Keratinocyte (primary cell): ENCODE results near the gene CFAP77. TPM values are rescaled to one million over a fixed set of nuclear protein-coding genes. Genes with fewer than 3 reads are reported as not detected.

Experiments
- DNase-seq: peaks from one replicate; pipeline ENCODE4 v3.0.0-alpha.2; 2011; ENCODE audit warnings: low read depth, missing footprints, low spot score
- FAIRE-seq: peaks from 2 replicates; lab custom pipeline; 2011; peaks lifted over from hg19 to GRCh38; lab: Jason Lieb, UNC
- H2AFZ ChIP-seq: 2 replicates; pipeline ENCODE4 v1.6.0; 2012; ENCODE audit warnings: low read length, control low read depth, inconsistent platforms; ENCODE audit not compliant: control insufficient read depth
- H3K27ac ChIP-seq: 2 replicates; pipeline ENCODE4 v1.5.1; 2011; ENCODE audit warnings: low read length; ENCODE audit not compliant: control insufficient read depth, insufficient read depth
- H3K27me3 ChIP-seq: 3 replicates; pipeline ENCODE4 v1.6.0; 2011; ENCODE audit warnings: low read length; ENCODE audit not compliant: control insufficient read depth, insufficient read depth; ENCODE audit errors: extremely low read depth
- H3K36me3 ChIP-seq, 2 experiments: 2 replicates in 1 of 2; 3 replicates in 1 of 2; pipeline ENCODE4 v1.5.1; 2011; ENCODE audit warnings: low read length in 2 of 2, mild to moderate bottlenecking in 1 of 2; ENCODE audit not compliant: control insufficient read depth in 2 of 2, insufficient read depth in 2 of 2; ENCODE audit errors: extremely low read depth in 1 of 2
- H3K4me1 ChIP-seq: 3 replicates; pipeline ENCODE4 v1.5.1; 2011; ENCODE audit warnings: low read length; ENCODE audit not compliant: control insufficient read depth, insufficient read depth; ENCODE audit errors: extremely low read depth
- H3K4me2 ChIP-seq: 3 replicates; pipeline ENCODE4 v1.6.0; 2011; ENCODE audit warnings: low read depth, low read length; ENCODE audit not compliant: control insufficient read depth, insufficient read depth; ENCODE audit errors: extremely low read depth
- H3K4me3 ChIP-seq, 3 experiments: fragments of 200-600 bp in 1 of 3; sonication (generic) in 1 of 3; 2 replicates in 2 of 3; 3 replicates in 1 of 3; pipeline ENCODE4 v1.5.1; 2011 to 2016; ENCODE audit warnings: low read length in 3 of 3, mild to moderate bottlenecking in 3 of 3, control low read depth in 2 of 3, inconsistent platforms in 1 of 3, low read depth in 1 of 3, mixed read lengths in 1 of 3, mixed run types in 1 of 3, moderate library complexity in 1 of 3; ENCODE audit not compliant: control insufficient read depth in 2 of 3, insufficient read depth in 2 of 3; ENCODE audit errors: extremely low read depth in 1 of 3
- H3K79me2 ChIP-seq: 2 replicates; pipeline ENCODE4 v1.6.0; 2012; ENCODE audit warnings: low read length; ENCODE audit not compliant: control insufficient read depth, insufficient read depth
- H3K9ac ChIP-seq: 3 replicates; pipeline ENCODE4 v1.6.0; 2011; ENCODE audit warnings: low read length; ENCODE audit not compliant: control insufficient read depth, insufficient read depth; ENCODE audit errors: extremely low read depth
- H3K9me1 ChIP-seq: 3 replicates; pipeline ENCODE4 v1.6.0; 2011; ENCODE audit warnings: low read length; ENCODE audit not compliant: control insufficient read depth, insufficient read depth; ENCODE audit errors: extremely low read depth
- H3K9me3 ChIP-seq: 2 replicates; pipeline ENCODE4 v1.5.1; 2012; ENCODE audit warnings: low read depth, low read length; ENCODE audit not compliant: control insufficient read depth
- H4K20me1 ChIP-seq: 3 replicates; pipeline ENCODE4 v1.6.0; 2011; ENCODE audit warnings: low read length; ENCODE audit not compliant: control insufficient read depth, insufficient read depth; ENCODE audit errors: extremely low read depth
- EZH2 ChIP-seq: IDR thresholded peaks from one replicate; pipeline ENCODE4 v1.6.1; 2012; ENCODE audit warnings: inconsistent platforms, mild to moderate bottlenecking, low read length, moderate library complexity
- dilution Hi-C: fragments of 300-500 bp; cut with MboI; formaldehyde crosslinking; loops from one replicate; pipeline ENCODE4 v1.7.0; 2020; ENCODE audit warnings: low sequenced_read_pairs; ENCODE audit not compliant: extremely low pct_ligation_motif_present
- polyA plus RNA-seq, 5 experiments: library from polyadenylated mRNA; depleted of rRNA in 3 of 5; stranded (reverse) in 3 of 5; stranded (forward) in 1 of 5; unstranded in 1 of 5; fragments of >200 nt; gene quantifications; 1 replicate in 1 of 5; 2 replicates in 3 of 5; 3 replicates in 1 of 5; pipeline versions ENCODE4 v1.2.1 to v1.2.3, GENCODE V29; 2011 to 2012; ENCODE audit warnings: missing spikeins in 2 of 5, low read depth in 1 of 5, low replicate concordance in 1 of 5
- TF ChIP-seq, protein P1 (sequence below), 3 experiments: IDR thresholded peaks in 1 of 3; conservative IDR thresholded peaks in 1 of 3; optimal IDR thresholded peaks in 1 of 3; 2 replicates in 2 of 3; 3 replicates in 1 of 3; pipeline versions ENCODE3 to v1.5.1; 2011; ENCODE audit warnings: low read length in 3 of 3, mild to moderate bottlenecking in 3 of 3, moderate library complexity in 2 of 3, control low read depth in 1 of 3, inconsistent platforms in 1 of 3; ENCODE audit not compliant: insufficient read depth in 2 of 3; ENCODE audit errors: extremely low read depth in 1 of 3

Gene CFAP77
- polyA plus RNA-seq, 1 donor (not counting 4 experiments of a cell fraction or from before 2014, with no cell fraction given) = not detected

DNA sequence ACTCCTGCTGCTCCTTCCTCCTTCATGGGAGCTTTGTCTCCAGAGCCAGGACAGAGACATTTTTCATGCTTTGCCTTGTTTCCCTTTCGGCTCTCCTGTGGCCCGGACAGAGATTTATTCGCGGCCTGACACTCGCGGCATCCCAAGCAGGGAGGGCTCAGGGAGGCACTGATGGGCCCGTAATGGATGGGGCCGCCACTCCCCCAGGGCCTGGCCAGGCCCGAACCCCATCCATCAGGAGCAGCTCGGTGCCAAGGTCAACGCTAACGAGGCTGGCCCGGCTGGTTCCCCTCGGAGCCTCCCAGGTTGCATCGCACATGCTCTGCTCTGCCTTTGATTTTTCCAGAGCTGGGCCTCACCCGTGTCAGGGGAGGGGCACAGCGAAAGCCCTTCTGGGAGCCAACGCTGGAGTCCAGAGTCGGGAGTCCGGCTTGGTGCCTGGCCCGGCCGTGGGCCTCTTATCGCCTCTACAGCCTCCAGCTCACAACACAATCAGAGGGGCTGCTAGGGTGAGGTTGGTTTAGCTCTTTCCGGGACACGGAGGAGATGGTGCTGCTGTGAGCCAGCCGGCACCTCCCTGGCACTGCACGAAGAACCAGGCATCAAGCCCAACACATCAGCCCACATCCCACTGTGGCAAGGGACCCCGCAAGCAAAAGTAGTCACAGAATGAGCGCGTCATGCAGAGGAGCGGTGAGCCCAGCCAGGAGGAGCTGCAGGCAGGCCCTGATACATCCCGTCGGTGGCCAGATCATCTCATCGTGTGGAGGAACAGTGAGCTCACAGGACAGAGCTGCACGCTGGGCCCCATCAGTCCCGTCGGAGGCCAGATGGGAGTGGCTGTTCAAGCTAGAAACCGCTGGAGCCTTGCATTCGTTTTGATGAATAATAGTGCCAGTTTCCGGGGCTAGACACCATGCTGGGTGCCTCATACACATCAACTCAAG lies 100.2 kb downstream of the CFAP77 start:
- Histone ChIP-seq H3K4me3 (no peak overlapping the region), H2AFZ (no peak overlapping the region), H3K79me2 (no peaks in the 10 kb centered on the region), H4K20me1 (no peaks in the 10 kb centered on the region), H3K4me2 (no peak overlapping the region), H3K4me1 (no peaks in the 10 kb centered on the region), H3K27me3 (peaks cover 33% of the 10 kb centered on the region), H3K9me1 (no peaks in the 10 kb centered on the region), H3K27ac (no peak overlapping the region), H3K36me3 (no peaks in the 10 kb centered on the region), H3K9me3 (no peaks in the 10 kb centered on the region), H3K9ac (no peak overlapping the region)
- FAIRE-seq = no peak
- DNase-seq = no peak
- dilution Hi-C loops = no loop called here
- TF ChIP-seq, protein P1, sequence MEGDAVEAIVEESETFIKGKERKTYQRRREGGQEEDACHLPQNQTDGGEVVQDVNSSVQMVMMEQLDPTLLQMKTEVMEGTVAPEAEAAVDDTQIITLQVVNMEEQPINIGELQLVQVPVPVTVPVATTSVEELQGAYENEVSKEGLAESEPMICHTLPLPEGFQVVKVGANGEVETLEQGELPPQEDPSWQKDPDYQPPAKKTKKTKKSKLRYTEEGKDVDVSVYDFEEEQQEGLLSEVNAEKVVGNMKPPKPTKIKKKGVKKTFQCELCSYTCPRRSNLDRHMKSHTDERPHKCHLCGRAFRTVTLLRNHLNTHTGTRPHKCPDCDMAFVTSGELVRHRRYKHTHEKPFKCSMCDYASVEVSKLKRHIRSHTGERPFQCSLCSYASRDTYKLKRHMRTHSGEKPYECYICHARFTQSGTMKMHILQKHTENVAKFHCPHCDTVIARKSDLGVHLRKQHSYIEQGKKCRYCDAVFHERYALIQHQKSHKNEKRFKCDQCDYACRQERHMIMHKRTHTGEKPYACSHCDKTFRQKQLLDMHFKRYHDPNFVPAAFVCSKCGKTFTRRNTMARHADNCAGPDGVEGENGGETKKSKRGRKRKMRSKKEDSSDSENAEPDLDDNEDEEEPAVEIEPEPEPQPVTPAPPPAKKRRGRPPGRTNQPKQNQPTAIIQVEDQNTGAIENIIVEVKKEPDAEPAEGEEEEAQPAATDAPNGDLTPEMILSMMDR (optimal IDR thresholded peaks at IDR 0.05 in 1 of 3, IDR thresholded peaks at IDR 0.05 in 1 of 3, conservative IDR thresholded peaks at IDR 0.05 in 1 of 3; ENCODE audit: extremely low read depth in 1 of 3, insufficient read depth in 2 of 3, low read length in 3 of 3) = no peak

DNA sequence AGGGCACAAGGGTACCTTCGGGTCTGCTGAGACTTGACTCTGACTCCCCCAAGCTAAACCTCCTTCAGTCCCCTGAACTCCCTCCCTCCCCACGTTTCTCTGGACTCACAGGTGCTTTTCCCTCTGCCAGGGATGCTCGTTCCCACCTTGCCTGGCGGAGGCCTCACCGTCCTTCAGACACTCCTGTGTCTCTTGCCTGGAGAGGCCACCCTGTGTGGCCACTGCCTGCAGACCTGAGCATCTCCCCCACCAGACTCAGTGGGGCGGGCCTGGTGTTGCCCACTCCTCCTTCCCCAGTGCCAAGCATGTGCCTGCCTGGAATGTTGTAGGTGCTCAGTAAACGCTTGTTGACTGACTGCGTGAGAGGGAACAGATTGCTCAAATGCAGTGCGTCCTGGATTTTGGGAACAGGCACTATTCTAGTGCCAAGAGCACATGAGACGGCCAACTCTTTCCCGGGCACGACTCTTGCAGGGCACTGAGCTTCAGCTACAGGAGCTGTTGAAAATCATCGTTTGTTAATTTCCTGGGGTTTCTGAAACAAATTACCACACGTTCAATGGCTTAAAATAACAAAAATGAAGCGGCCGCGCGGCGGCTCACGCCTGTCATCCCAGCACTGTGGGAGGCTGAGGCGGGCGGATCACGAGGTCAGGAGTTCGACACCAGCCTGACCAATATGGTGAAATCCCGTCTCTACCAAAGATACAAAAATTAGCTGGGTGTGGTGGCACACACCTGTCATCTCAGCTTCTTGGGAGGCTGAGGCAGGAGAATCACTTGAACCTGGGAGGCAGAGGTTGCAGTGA lies 101.4 kb downstream of the CFAP77 start:
- H3K4me3 ChIP-seq = no peak overlapping the region
- H3K27ac ChIP-seq = no peak overlapping the region
- dilution Hi-C loops = no loop called here
- H4K20me1 ChIP-seq = no peaks in the 10 kb centered on the region
- no peak for FAIRE-seq
- H3K79me2 ChIP-seq = no peaks in the 10 kb centered on the region
- H3K9ac ChIP-seq = no peak overlapping the region
- DNase-seq = no peak
- no peaks in the 10 kb centered on the region for H3K9me1 ChIP-seq
- H3K36me3 ChIP-seq = no peaks in the 10 kb centered on the region
- H3K4me2 ChIP-seq = no peak overlapping the region
- H2AFZ ChIP-seq = no peak overlapping the region
- H3K27me3 ChIP-seq = peaks cover 26% of the 10 kb centered on the region
- no peaks in the 10 kb centered on the region for H3K4me1 ChIP-seq
- H3K9me3 ChIP-seq = no peaks in the 10 kb centered on the region
- TF ChIP-seq, protein P1 (optimal IDR thresholded peaks at IDR 0.05 in 1 of 3, IDR thresholded peaks at IDR 0.05 in 1 of 3, conservative IDR thresholded peaks at IDR 0.05 in 1 of 3; ENCODE audit: extremely low read depth in 1 of 3, insufficient read depth in 2 of 3, low read length in 3 of 3) = no peak
- TF ChIP-seq EZH2 = no peak
